Measurements from ENCODE around the gene HAUS7.
"Not testable (repeated sequence)": the region's sequence is repeated elsewhere in the genome, so short reads cannot be mapped to it uniquely, and the experiment has no call there.

HAUS7 gene

DNA sequence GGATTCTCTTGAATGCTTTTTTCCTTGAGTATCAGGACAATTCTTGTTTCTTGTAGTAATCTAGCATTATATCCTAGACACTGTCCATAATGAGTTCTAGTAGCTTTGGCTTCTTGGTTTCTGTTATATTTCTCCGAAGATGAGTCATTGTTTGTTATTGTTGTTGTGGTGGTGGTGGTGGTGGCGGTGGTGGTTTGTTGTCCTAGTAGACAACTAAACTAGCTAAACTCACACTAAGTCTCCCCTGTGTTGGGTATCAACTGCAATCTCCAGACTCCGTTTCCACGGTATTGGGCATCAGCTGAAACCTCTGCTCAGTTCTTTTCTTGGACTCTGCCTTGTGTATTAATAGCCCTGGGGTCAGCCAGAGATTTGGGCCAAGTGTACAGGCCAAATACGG is 66.0 kb downstream of the HAUS7 start:
- H3K4me3 ChIP-seq (ENCODE audit: low read depth in 1 of 2, low read length in 2 of 2); H3K9me3 ChIP-seq (ENCODE audit: low read length); H3K27ac ChIP-seq (ENCODE audit: low read depth, low read length); H3K36me3 ChIP-seq (ENCODE audit: insufficient read depth, low read length); H3K4me1 ChIP-seq (ENCODE audit: insufficient read depth, low read length); H3K9ac ChIP-seq (ENCODE audit: low read length): not testable (repeated sequence)
- peaks cover 0 to 21% of the 10 kb centered on the region in 2 donors for H3K27me3 ChIP-seq (ENCODE audit: control insufficient read depth in 1 of 2, insufficient read depth in 2 of 2, low read length in 2 of 2)

DNA sequence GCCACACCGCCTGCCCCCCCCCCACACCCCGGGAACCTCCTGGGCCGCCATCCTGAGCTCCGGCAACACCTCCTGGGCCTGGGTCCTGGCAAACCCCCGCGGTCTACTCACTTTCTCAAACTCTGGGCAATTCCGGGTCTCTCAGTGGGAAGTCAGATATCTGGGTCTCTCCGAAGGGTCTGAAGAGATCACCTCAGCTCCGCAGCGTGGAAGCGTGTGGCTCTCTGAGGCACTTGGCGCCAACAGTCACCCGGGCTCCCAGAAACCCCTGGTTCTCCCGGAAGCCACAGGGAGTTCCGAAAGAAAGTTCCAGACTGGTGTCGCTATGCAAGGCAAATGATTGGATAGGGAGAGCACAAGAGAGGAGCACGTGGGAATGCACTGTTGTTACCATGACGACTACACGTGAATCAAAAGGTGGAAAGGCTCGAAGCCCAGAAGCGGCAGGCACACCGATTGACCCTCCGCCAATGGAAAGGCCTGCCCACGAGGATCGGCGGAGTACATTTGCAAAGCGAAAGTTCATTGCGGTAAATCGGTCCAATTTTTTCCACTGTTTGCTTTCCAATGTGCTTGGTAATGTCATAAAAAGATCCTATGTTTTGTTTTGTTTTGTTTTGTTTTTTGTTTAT is 69.1 kb downstream of the HAUS7 start, which contains the start of gene PNMA6E:
TSS of gene PNMA6E (minus strand) at position 218 of the 632 bp plus-strand sequence. CDS start 2,501 bp downstream, outside the sequence.
- Histone ChIP-seq H3K9me3 (ENCODE audit: low read length) (peaks cover 4% of the 10 kb centered on the region), H3K27ac (ENCODE audit: low read depth, low read length) (no peak within 1 kb of the TSS), H3K27me3 (ENCODE audit: control insufficient read depth in 1 of 2, insufficient read depth in 2 of 2, low read length in 2 of 2) (peaks cover 0 to 30% of the 10 kb centered on the region in 2 donors), H3K9ac (ENCODE audit: low read length) (no peak within 1 kb of the TSS), H3K4me3 (ENCODE audit: low read depth in 1 of 2, low read length in 2 of 2) (no peak within 1 kb of the TSS), H3K4me1 (ENCODE audit: insufficient read depth, low read length) (no peaks in the 10 kb centered on the region), H3K36me3 (ENCODE audit: insufficient read depth, low read length) (no peaks in the 10 kb centered on the region)

DNA sequence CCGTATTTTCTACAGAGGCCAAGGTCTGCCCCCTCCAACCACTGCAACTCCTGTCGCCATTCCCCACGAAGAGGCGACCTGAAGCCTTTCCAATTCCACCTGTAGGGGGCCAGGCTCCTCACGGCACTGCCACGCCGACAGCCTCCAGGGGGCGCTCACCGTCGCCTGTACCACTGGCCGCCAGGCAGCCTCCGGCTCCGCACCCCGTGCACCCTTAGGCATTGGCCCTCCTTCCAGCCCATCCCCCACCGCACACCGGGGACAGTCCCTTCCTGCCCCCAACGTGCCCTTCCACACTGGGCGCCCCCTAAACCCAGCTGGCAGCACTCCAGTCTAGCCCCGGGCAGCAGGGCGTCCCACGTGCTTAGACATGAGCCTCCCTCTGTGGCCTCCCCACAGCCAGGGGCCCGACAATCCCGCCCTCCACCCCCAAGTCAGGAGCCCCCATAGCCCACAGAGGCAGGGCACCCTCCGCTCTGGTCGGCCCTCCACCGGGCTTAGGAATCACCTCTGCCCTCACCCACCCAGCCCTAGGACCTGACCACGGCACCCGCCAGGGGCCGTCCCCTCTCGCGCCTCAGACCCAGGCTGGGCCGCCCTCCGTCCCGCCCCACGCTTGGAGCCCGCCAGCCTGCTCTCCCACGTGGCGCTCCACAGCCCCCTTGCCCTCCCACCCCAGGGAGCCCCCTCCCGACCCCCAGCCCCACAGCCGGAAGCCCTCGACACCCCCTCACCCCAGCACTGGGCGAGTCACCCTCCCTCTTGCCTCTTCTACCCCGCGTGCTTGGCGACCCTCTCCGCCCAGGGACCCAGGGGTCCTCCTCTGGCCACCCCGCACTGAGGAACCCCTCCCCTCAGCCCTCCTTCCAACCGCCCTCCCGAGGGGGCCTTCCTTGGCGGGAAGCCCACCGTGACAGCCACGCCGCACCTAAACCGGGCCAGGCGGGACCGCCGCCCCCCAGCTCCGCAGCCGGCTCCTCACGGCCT is 69.9 kb downstream of the HAUS7 start:
- Histone ChIP-seq H3K9ac (ENCODE audit: low read length) (no peak overlapping the region), H3K4me3 (ENCODE audit: low read depth in 1 of 2, low read length in 2 of 2) (no peak overlapping the region), H3K27ac (ENCODE audit: low read depth, low read length) (no peak overlapping the region), H3K36me3 (ENCODE audit: insufficient read depth, low read length) (no peaks in the 10 kb centered on the region), H3K27me3 (ENCODE audit: control insufficient read depth in 1 of 2, insufficient read depth in 2 of 2, low read length in 2 of 2) (peaks cover 0 to 29% of the 10 kb centered on the region in 2 donors), H3K4me1 (ENCODE audit: insufficient read depth, low read length) (no peaks in the 10 kb centered on the region), H3K9me3 (ENCODE audit: low read length) (peaks cover 4% of the 10 kb centered on the region)

DNA sequence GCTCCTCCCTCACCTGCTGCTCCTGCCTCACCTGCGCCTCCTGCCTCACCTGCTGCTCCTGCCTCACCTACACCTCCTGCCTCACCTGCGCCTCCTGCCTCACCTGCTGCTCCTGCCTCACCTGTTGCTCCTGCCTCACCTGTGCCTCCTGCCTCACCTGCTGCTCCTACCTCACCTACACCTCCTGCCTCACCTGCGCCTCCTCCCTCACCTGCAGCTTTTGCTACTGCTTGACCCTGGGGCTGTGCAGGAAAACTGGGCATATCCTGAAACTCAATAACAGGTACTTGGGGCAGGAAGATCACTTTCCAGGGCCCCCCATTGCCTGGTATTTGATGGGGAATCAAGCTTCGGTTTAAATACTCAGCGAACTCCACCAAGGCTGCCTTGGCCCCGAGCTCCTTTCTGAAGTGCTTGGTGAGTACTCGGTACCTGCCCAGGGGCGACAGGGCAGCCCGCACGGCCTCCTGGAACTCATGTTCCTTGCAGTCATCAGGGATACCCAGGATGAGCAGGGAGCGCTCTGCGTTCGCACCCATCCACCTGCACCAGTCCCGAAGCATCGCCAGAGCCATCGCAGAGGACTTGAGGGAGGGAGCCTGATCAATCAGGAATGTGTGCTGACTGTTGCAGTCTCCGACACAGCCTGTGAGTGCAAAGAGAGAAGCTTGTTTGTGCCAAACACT is 72.0 kb downstream of the HAUS7 start:
- H3K27me3 ChIP-seq (ENCODE audit: control insufficient read depth in 1 of 2, insufficient read depth in 2 of 2, low read length in 2 of 2) = peaks cover 0 to 20% of the 10 kb centered on the region in 2 donors
- H3K4me1 ChIP-seq (ENCODE audit: insufficient read depth, low read length) = no peaks in the 10 kb centered on the region
- H3K4me3 ChIP-seq (ENCODE audit: low read depth in 1 of 2, low read length in 2 of 2) = no peak overlapping the region
- H3K27ac ChIP-seq (ENCODE audit: low read depth, low read length) = no peak overlapping the region
- peaks cover 4% of the 10 kb centered on the region for H3K9me3 ChIP-seq (ENCODE audit: low read length)
- no peaks in the 10 kb centered on the region for H3K36me3 ChIP-seq (ENCODE audit: insufficient read depth, low read length)
- no peak overlapping the region for H3K9ac ChIP-seq (ENCODE audit: low read length)

Measured in muscle layer of colon (tissue), 2 donors.